DOHH2 (cell line): Measurements from ENCODE around the gene TOGARAM1.
"Not testable (repeated sequence)": the region's sequence is repeated elsewhere in the genome, so short reads cannot be mapped to it uniquely, and the experiment has no call there.

Experiments
- H3F3A ChIP-seq: fragments of 200-600 bp; sonication (generic), shearing (Covaris generic); 2 replicates; pipeline ENCODE4 v1.6.0; 2016; ENCODE audit warnings: antibody characterized with exemption, mild to moderate bottlenecking; ENCODE audit not compliant: control insufficient read depth, insufficient read depth
- H3K27ac ChIP-seq: fragments of 200-600 bp; sonication (generic); 2 replicates; pipeline ENCODE4 v1.5.1; 2014; ENCODE audit warnings: low read depth, mild to moderate bottlenecking, low read length, moderate library complexity
- H3K27me3 ChIP-seq: fragments of 200-600 bp; sonication (generic); 2 replicates; pipeline ENCODE4 v1.6.1; 2014; ENCODE audit warnings: mild to moderate bottlenecking, low read length, mixed read lengths; ENCODE audit not compliant: control insufficient read depth
- H3K36me3 ChIP-seq: fragments of 200-600 bp; sonication (generic); 2 replicates; pipeline ENCODE4 v1.6.1; 2014; ENCODE audit warnings: mild to moderate bottlenecking, low read length, moderate library complexity, mixed read lengths; ENCODE audit not compliant: control insufficient read depth
- H3K4me1 ChIP-seq: fragments of 200-600 bp; sonication (generic); 2 replicates; pipeline ENCODE4 v1.6.1; 2014; ENCODE audit warnings: mild to moderate bottlenecking, low read length, mixed read lengths; ENCODE audit not compliant: control insufficient read depth
- H3K4me2 ChIP-seq: fragments of 200-600 bp; sonication (generic); 2 replicates; pipeline ENCODE4 v1.6.0; 2014; ENCODE audit warnings: mild to moderate bottlenecking, low read length, moderate library complexity
- H3K4me3 ChIP-seq: fragments of 200-600 bp; sonication (generic); 2 replicates; pipeline ENCODE4 v1.5.1; 2014; ENCODE audit warnings: mild to moderate bottlenecking, low read length, mixed read lengths
- H3K79me2 ChIP-seq: fragments of 200-600 bp; sonication (generic); 2 replicates; pipeline ENCODE4 v1.6.1; 2014; ENCODE audit warnings: mild to moderate bottlenecking, low read length, mixed read lengths; ENCODE audit not compliant: control insufficient read depth
- H3K9me2 ChIP-seq: fragments of 200-600 bp; sonication (generic); replicated peaks from 2 replicates; pipeline ENCODE4 v1.6.1; 2014; ENCODE audit warnings: mild to moderate bottlenecking, low read length, mixed read lengths; ENCODE audit not compliant: control insufficient read depth
- H3K9me3 ChIP-seq: fragments of 200-600 bp; sonication (generic); 2 replicates; pipeline ENCODE4 v1.6.1; 2014; ENCODE audit warnings: antibody characterized with exemption, low read length, mixed read lengths; ENCODE audit not compliant: control insufficient read depth, insufficient read depth
- H4K20me1 ChIP-seq: fragments of 200-600 bp; sonication (generic); 2 replicates; pipeline ENCODE4 v1.6.0; 2014; ENCODE audit warnings: low read depth, mild to moderate bottlenecking, antibody characterized with exemption, low read length, moderate library complexity; ENCODE audit not compliant: control insufficient read depth, insufficient read depth
- CTCF ChIP-seq: fragments of 200-600 bp; sonication (generic); IDR thresholded peaks from one replicate; pipeline ENCODE4 v1.5.1; 2014; ENCODE audit warnings: antibody characterized with exemption, mild to moderate bottlenecking, low read depth, low read length; ENCODE audit not compliant: poor library complexity, severe bottlenecking
- EZH2phosphoT487 ChIP-seq: fragments of 200-600 bp; sonication (generic); IDR thresholded peaks from 2 replicates; pipeline ENCODE4 v1.6.1; 2017; ENCODE audit warnings: borderline replicate concordance, mild to moderate bottlenecking, antibody characterized with exemption, low read length, moderate library complexity, mixed read lengths

TOGARAM1 gene

GRCh38 chr14:45078323-45078722 is 116.3 kb downstream of the TOGARAM1 start:
- peaks cover 3% of the 10 kb centered on the region for H3K4me1 ChIP-seq
- no peaks in the 10 kb centered on the region for H3K9me3 ChIP-seq
- no peak overlapping the region for H3K4me2 ChIP-seq

GRCh38 chr14:45080416-45080968 is 118.5 kb downstream of the TOGARAM1 start:
- peaks cover 15% of the 10 kb centered on the region for H3K36me3 ChIP-seq
- not testable (repeated sequence) for H3F3A ChIP-seq

More at GRCh38 chr14:45078323-45078722, 116.3 kb downstream of the TOGARAM1 start:
- no peaks in the 10 kb centered on the region for H3K79me2 ChIP-seq
- H3F3A ChIP-seq: no peaks in the 10 kb centered on the region
- TF ChIP-seq CTCF (no peak), EZH2phosphoT487 (no peak)
- H3K36me3 ChIP-seq: peaks cover 4% of the 10 kb centered on the region; the same call in 1 of the 2 replicates
- no peaks in the 10 kb centered on the region for H3K9me2 ChIP-seq
- H3K27ac ChIP-seq: no peak overlapping the region
- no peaks in the 10 kb centered on the region for H4K20me1 ChIP-seq
- H3K4me3 ChIP-seq: no peak overlapping the region
- H3K27me3 ChIP-seq: no peaks in the 10 kb centered on the region

GRCh38 chr14:45081096-45081495 is 119.1 kb downstream of the TOGARAM1 start:
- H3F3A ChIP-seq, H3K27ac ChIP-seq, H3K9me2 ChIP-seq, H3K27me3 ChIP-seq, H3K4me3 ChIP-seq, H3K9me3 ChIP-seq, H3K4me2 ChIP-seq, H4K20me1 ChIP-seq: not testable (repeated sequence)
- peaks cover 22% of the 10 kb centered on the region for H3K79me2 ChIP-seq
- H3K36me3 ChIP-seq: peaks cover 20% of the 10 kb centered on the region
- H3K4me1 ChIP-seq: peaks cover 17% of the 10 kb centered on the region

More at GRCh38 chr14:45080416-45080968, 118.5 kb downstream of the TOGARAM1 start:
- not testable (repeated sequence) for H3K27ac ChIP-seq, H3K4me2 ChIP-seq, H3K27me3 ChIP-seq, H3K9me3 ChIP-seq, H3K4me3 ChIP-seq, H3K9me2 ChIP-seq, H4K20me1 ChIP-seq
- Histone ChIP-seq H3K79me2 (peaks cover 16% of the 10 kb centered on the region), H3K4me1 (peaks cover 11% of the 10 kb centered on the region)

- Histone ChIP-seq H4K20me1 (peaks cover 13% of the 10 kb centered on the region), H3K79me2 (peaks cover 35% of the 10 kb centered on the region), H3K4me2 (no peak overlapping the region), H3K9me2 (no peaks in the 10 kb centered on the region), H3K27me3 (no peaks in the 10 kb centered on the region), H3F3A (no peaks in the 10 kb centered on the region), H3K9me3 (no peaks in the 10 kb centered on the region), H3K4me3 (no peak overlapping the region), H3K4me1 (peaks cover 30% of the 10 kb centered on the region), H3K27ac (no peak overlapping the region), H3K36me3 (peaks cover 32% of the 10 kb centered on the region)
- no peak for TF ChIP-seq EZH2phosphoT487
- no peak for TF ChIP-seq CTCF
Observed at GRCh38 chr14:45082420-45082819, 120.4 kb downstream of the TOGARAM1 start.
